HG03066 (cell line): Measurements from ENCODE around the gene PODN.
A peak's percentile ranks its signal among the peaks of the same experiment; 100 is the strongest.

Experiments
- ATAC-seq: cut with Tn5 transposase; IDR thresholded peaks from one replicate; pipeline ENCODE4 v1.9.1; 2021; ENCODE audit warnings: low read depth; ENCODE audit not compliant: unreplicated experiment

The PODN gene

GRCh38 chr1:53061859-53062707, at the start of gene PODN:
TSS of gene PODN (plus strand) at chr1:53062213. CDS start at chr1:53069856, 7,643 bp downstream.
- no peak for ATAC-seq

- peak; percentile 94 for ATAC-seq
Measured at GRCh38 chr1:53014791-53015507, 47.1 kb upstream of the PODN start.

GRCh38 chr1:53015508-53015860, 46.5 kb upstream of the PODN start:
- ATAC-seq: no peak

- no peak for ATAC-seq
Measured at GRCh38 chr1:53016705-53017104, 45.3 kb upstream of the PODN start.

GRCh38 chr1:53020588-53020987, 41.4 kb upstream of the PODN start:
- ATAC-seq: no peak

GRCh38 chr1:53022179-53022578, 39.8 kb upstream of the PODN start:
- no peak for ATAC-seq

- ATAC-seq: no peak
Measured at GRCh38 chr1:53023546-53023945, 38.5 kb upstream of the PODN start.

GRCh38 chr1:53024117-53024516, 37.9 kb upstream of the PODN start:
- ATAC-seq: no peak

GRCh38 chr1:53025034-53025768, 36.8 kb upstream of the PODN start:
- ATAC-seq: no peak

- ATAC-seq: no peak
Measured at GRCh38 chr1:53025769-53026112, 36.3 kb upstream of the PODN start.

- ATAC-seq: no peak
Measured at GRCh38 chr1:53026254-53026653, 35.8 kb upstream of the PODN start.

- no peak for ATAC-seq
Measured at GRCh38 chr1:53031732-53032131, 30.3 kb upstream of the PODN start.

- no peak for ATAC-seq
Measured at GRCh38 chr1:53037159-53037558, 24.9 kb upstream of the PODN start.

GRCh38 chr1:53038566-53038965, 23.4 kb upstream of the PODN start:
- ATAC-seq: no peak

GRCh38 chr1:53043271-53043670, 18.7 kb upstream of the PODN start:
- no peak for ATAC-seq

- no peak for ATAC-seq
Measured at GRCh38 chr1:53044926-53045325, 17.1 kb upstream of the PODN start.

- ATAC-seq: no peak
Measured at GRCh38 chr1:53046930-53047329, 15.1 kb upstream of the PODN start.

- no peak for ATAC-seq
Measured at GRCh38 chr1:53047737-53048736, 14.0 kb upstream of the PODN start.

- no peak for ATAC-seq
Measured at GRCh38 chr1:53048960-53049573, 12.9 kb upstream of the PODN start.

- no peak for ATAC-seq
Measured at GRCh38 chr1:53049574-53049967, 12.4 kb upstream of the PODN start.
